Skin epidermis (tissue), 12 donors: ENCODE data around the gene HBQ1.
A peak's percentile ranks its signal among the peaks of the same experiment; 100 is the strongest.
"Not testable (repeated sequence)": the region's sequence is repeated elsewhere in the genome, so short reads cannot be mapped to it uniquely, and the experiment has no call there.

ENCODE experiments used
- H3K27ac ChIP-seq, 21 experiments: fragments of 200-600 bp; sonication (generic) in 11 of 21; one replicate each; pipeline ENCODE4 v1.5.0; 2020; ENCODE audit warnings: mild to moderate bottlenecking in 3 of 21, inconsistent platforms in 2 of 21, moderate library complexity in 2 of 21
- H3K4me3 ChIP-seq, 7 experiments: fragments of 200-600 bp; sonication (generic) in 2 of 7; one replicate each; pipeline ENCODE4 v1.5.0; 2020; ENCODE audit warnings: inconsistent platforms in 2 of 7, mild to moderate bottlenecking in 2 of 7, moderate library complexity in 1 of 7

HBQ1 gene

GRCh38 chr16:159136-159849 is 21.0 kb upstream of the HBQ1 start:
- no peak overlapping the region for H3K27ac ChIP-seq
- H3K4me3 ChIP-seq = no peak overlapping the region

- not testable (repeated sequence) for H3K4me3 ChIP-seq, H3K27ac ChIP-seq
Measured at GRCh38 chr16:160242-160641, 20.0 kb upstream of the HBQ1 start.

DNA sequence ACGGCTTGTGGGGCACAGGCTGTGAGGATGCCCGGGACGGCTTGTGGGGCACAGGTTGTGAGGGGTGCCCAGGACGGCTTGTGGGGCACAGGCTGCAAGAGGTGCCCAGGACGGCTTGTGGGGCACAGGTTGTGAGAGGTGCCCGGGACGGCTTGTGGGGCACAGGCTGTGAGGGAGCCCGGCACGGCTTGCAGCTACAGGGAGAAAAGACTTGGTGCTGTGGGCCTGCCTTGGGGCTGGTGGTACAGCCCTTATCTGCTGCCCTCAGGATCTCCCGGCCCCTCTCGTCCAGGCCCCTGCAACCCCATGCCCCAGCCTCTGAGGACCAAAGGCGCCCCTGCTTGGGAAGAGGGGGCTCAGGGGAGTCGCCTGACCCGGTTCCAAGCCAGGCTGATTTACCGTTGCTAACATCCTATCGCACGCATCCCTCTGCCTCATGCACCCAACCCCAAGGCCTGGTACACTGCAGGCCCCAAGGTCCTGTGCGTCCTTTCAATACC is 19.5 kb upstream of the HBQ1 start:
- Histone ChIP-seq H3K27ac (no peak overlapping the region), H3K4me3 (no peak overlapping the region)

GRCh38 chr16:162271-162991 is 17.8 kb upstream of the HBQ1 start:
- Histone ChIP-seq H3K4me3 (no peak overlapping the region), H3K27ac (no peak overlapping the region)

DNA sequence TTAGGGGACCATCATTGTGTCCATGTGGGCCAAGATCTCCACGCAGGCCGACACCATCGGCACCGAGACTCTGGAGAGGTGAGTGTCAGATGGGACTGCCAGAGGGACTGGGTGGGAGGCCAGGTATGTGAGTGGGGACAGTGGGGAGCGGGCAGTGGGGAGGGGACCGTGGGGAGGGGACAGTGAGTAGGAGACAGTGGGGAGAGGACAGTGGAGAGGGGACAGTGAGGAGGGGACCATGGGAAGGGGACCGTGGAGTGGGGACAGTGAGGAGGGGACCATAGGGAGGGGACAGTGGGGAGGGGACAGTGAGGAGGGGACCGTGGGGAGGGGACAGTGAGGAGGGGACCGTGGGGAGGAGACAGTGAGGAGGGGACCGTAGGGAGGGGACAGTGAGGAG is 17.1 kb upstream of the HBQ1 start:
- H3K4me3 ChIP-seq = not testable (repeated sequence)

GRCh38 chr16:163696-164095 is 16.6 kb upstream of the HBQ1 start:
- not testable (repeated sequence) for H3K4me3 ChIP-seq, H3K27ac ChIP-seq

More for the DNA sequence above, 17.1 kb upstream of the HBQ1 start:
- not testable (repeated sequence) for H3K27ac ChIP-seq

DNA sequence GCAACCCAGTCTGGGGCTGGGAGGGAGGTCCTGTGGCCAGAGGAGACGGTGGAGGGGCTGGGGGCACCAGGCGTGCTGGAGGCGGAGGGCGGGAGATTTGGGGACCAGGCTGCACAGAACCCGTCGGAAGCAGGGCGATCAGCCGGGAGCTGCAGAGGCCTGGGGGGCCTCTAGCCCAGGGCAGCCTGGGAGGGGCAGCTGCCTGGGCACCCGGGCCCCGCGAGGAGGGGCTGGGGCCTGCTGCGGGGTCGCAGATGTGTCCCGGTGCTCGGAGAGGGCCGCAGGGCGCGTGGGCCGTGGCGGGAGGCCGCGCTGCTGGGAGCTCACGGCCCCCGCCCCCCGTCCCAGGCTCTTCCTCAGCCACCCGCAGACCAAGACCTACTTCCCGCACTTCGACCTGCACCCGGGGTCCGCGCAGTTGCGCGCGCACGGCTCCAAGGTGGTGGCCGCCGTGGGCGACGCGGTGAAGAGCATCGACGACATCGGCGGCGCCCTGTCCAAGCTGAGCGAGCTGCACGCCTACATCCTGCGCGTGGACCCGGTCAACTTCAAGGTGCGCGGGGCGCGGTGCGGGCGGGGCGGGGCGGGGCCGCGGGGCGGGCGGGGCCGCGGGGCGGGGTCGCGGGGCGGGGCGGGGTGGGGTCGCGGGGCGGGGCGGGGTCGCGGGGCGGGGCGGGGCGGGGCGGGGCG is 16.0 kb upstream of the HBQ1 start:
- not testable (repeated sequence) for H3K27ac ChIP-seq, H3K4me3 ChIP-seq

GRCh38 chr16:164827-165538 is 15.3 kb upstream of the HBQ1 start:
- Histone ChIP-seq H3K27ac (no peak overlapping the region), H3K4me3 (no peak overlapping the region)

- Histone ChIP-seq H3K27ac (no peak within 1 kb of the TSS), H3K4me3 (peak within 1 kb of the TSS in 2 of 7 experiments; percentile 12 to 16)
Measured at GRCh38 chr16:165539-166374, 14.5 kb upstream of the HBQ1 start, which contains the start of gene HBM. Gene HBM (plus strand): TSS chr16:165978. CDS start chr16:165998, 20 bp downstream.

- Histone ChIP-seq H3K27ac (no peak overlapping the region), H3K4me3 (peak overlapping the region in 2 of 7 experiments; percentile 12 to 16)
Measured at GRCh38 chr16:166375-167121, 13.7 kb upstream of the HBQ1 start.

DNA sequence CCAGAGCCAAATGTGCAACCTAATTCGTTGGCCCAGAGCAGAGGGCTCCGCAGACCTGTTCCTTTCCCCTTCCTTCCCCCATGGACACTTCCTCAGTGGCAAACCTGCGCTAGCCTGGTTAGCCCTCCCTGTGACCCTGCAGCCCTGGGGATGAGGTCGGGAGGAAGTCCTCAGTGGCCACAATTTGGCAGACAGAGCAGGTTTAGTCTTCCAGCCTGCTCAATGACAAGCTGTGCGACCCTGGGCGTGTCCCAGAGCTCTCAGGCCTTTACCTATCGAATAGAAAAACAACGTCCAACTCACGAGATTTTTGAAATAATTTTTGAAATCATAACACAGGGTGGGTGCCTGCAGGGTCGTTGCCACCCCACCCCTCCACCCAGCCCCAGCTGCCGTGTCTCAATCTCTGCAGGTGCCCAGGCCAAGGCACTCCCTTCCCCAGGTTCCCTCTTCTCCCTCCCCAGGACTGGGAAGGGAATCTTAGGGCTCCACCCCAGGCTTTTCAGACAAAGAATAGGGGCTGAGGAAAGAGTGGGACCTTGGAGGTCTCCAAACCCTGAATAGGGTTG is 13.1 kb upstream of the HBQ1 start:
- Histone ChIP-seq H3K27ac (no peak overlapping the region), H3K4me3 (no peak overlapping the region)

DNA sequence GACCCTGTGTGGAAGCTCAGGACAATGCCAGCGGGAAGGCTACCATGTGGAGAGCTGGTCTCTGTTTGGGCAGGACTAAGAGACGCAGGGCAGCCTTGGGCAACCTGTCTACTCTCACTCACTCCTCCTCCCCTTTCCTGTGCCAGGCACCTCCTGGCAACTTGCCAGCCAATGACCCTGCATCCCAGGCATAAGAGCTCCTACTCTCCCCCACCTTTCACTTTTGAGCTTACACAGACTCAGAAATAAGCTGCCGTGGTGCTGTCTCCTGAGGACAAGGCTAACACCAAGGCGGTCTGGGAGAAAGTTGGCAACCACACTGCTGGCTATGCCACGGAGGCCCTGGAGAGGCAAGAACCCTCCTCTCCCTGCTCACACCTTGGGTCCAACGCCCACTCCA is 11.8 kb upstream of the HBQ1 start:
- Histone ChIP-seq H3K4me3 (no peak overlapping the region), H3K27ac (no peak overlapping the region)

DNA sequence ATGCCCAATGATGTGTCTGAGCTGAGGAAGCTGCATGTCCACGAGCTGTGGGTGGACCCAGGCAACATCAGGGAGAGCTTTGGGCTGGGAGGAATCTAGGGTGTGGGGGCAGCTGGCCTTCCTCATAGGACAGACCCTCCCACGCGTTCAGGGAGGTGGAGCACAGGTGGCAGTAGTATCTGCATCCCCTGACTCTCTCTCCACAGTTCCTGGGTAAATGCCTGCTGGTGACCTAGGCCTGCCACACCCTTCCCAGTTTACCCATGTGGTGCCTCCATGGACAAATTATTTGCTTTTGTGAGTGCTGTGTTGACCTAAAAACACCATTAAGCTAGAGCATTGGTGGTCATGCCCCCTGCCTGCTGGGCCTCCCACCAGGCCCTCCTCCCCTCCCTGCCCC is 11.2 kb upstream of the HBQ1 start:
- no peak overlapping the region for H3K4me3 ChIP-seq
- no peak overlapping the region for H3K27ac ChIP-seq

GRCh38 chr16:170088-170507 is 10.2 kb upstream of the HBQ1 start:
- not testable (repeated sequence) for H3K4me3 ChIP-seq, H3K27ac ChIP-seq

- Histone ChIP-seq H3K4me3 (no peak overlapping the region), H3K27ac (no peak overlapping the region)
Measured at GRCh38 chr16:170788-171187, 9.5 kb upstream of the HBQ1 start.

DNA sequence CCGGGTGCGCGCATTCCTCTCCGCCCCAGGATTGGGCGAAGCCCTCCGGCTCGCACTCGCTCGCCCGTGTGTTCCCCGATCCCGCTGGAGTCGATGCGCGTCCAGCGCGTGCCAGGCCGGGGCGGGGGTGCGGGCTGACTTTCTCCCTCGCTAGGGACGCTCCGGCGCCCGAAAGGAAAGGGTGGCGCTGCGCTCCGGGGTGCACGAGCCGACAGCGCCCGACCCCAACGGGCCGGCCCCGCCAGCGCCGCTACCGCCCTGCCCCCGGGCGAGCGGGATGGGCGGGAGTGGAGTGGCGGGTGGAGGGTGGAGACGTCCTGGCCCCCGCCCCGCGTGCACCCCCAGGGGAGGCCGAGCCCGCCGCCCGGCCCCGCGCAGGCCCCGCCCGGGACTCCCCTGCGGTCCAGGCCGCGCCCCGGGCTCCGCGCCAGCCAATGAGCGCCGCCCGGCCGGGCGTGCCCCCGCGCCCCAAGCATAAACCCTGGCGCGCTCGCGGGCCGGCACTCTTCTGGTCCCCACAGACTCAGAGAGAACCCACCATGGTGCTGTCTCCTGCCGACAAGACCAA is 7.8 kb upstream of the HBQ1 start, which contains the start of gene HBA2:
Gene HBA2, plus strand, starts transcription at position 503 of the 568 bp plus-strand sequence. Its CDS starts 37 bp downstream, at position 540.
- H3K27ac ChIP-seq, H3K4me3 ChIP-seq: not testable (repeated sequence)

DNA sequence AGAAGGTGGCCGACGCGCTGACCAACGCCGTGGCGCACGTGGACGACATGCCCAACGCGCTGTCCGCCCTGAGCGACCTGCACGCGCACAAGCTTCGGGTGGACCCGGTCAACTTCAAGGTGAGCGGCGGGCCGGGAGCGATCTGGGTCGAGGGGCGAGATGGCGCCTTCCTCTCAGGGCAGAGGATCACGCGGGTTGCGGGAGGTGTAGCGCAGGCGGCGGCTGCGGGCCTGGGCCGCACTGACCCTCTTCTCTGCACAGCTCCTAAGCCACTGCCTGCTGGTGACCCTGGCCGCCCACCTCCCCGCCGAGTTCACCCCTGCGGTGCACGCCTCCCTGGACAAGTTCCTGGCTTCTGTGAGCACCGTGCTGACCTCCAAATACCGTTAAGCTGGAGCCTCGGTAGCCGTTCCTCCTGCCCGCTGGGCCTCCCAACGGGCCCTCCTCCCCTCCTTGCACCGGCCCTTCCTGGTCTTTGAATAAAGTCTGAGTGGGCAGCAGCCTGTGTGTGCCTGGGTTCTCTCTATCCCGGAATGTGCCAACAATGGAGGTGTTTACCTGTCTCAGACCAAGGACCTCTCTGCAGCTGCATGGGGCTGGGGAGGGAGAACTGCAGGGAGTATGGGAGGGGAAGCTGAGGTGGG is 6.9 kb upstream of the HBQ1 start:
- H3K27ac ChIP-seq, H3K4me3 ChIP-seq: not testable (repeated sequence)
